ENCODE measurements around the gene MBNL2.

DNA sequence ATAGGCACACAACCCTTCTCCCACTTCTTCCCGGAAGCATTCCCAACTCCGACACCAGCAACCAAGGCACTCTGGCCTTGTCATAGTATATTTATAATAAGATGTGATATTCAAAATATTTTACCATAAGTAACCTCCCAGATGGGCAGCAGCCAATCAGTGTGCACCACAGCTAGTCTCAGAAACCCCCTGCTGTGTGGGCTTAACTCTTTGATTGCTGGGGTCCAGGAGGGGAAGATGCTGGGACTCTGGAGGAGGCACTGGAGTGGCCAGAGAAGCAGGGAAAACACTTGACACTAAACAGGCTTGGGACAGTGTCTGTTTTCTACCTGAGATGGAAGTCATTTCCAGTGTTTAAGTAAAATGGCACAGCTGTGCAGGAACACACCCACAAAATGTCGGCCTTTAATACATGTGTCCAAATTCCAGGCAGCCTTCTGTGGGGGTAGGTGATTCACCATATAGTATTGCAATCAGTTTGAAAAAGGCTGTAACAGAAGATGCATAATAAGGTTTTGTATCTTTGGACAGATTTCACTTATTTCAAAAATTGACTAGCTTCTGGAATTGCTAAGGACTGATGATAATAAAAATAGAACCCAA, 100.7 kb downstream of the MBNL2 start:
- TF ChIP-seq POLR2A (IDR thresholded peaks at IDR 0.05) (no peak), CTCF (IDR thresholded peaks at IDR 0.05) (no peak)
